H7 (cell line): ENCODE data around the gene OSBPL1A. TPM values are rescaled to one million over a fixed set of nuclear protein-coding genes. Genes with fewer than 3 reads are reported as not detected.

Experiments used
- DNase-seq: peaks from one replicate; pipeline ENCODE4 v3.0.0; 2012
- H3K27me3 ChIP-seq: 2 replicates; pipeline ENCODE4 v1.6.0; 2011; ENCODE audit warnings: mild to moderate bottlenecking, low read length; ENCODE audit not compliant: control insufficient read depth, insufficient read depth
- H3K36me3 ChIP-seq: replicated peaks from 2 replicates; pipeline ENCODE4 v1.5.1; 2011; ENCODE audit warnings: low read length; ENCODE audit not compliant: control insufficient read depth, insufficient read depth
- H3K4me3 ChIP-seq: 2 replicates; pipeline ENCODE4 v1.5.1; 2011; ENCODE audit warnings: low read depth, mild to moderate bottlenecking, control low read depth, low read length, moderate library complexity; ENCODE audit not compliant: insufficient read depth
- total RNA-seq: library from RNA; depleted of rRNA; stranded (reverse); fragments of >200 nt; shearing (Covaris generic); gene quantifications from 2 replicates; pipeline ENCODE4 v1.2.3, GENCODE V29; 2014

The OSBPL1A gene
- total RNA-seq, 1 experiment from 2014 or later: 48.3 TPM

GRCh38 chr18:24196764-24197163 is 200.9 kb downstream of the OSBPL1A start:
- DNase-seq: no peak
- no peaks in the 10 kb centered on the region for H3K27me3 ChIP-seq
- no peaks in the 10 kb centered on the region for H3K36me3 ChIP-seq
- H3K4me3 ChIP-seq: no peak overlapping the region

- no peak for DNase-seq
- no peak overlapping the region for H3K4me3 ChIP-seq
- no peaks in the 10 kb centered on the region for H3K36me3 ChIP-seq
- no peaks in the 10 kb centered on the region for H3K27me3 ChIP-seq
Measured at GRCh38 chr18:24195296-24196053, 202.1 kb downstream of the OSBPL1A start.

GRCh38 chr18:24190590-24190989 is 207.0 kb downstream of the OSBPL1A start:
- Histone ChIP-seq H3K36me3 (no peaks in the 10 kb centered on the region), H3K27me3 (no peaks in the 10 kb centered on the region), H3K4me3 (no peak overlapping the region)
- no peak for DNase-seq

- DNase-seq: no peak
- no peaks in the 10 kb centered on the region for H3K27me3 ChIP-seq
- H3K4me3 ChIP-seq: no peak overlapping the region
- H3K36me3 ChIP-seq: no peaks in the 10 kb centered on the region
Measured at GRCh38 chr18:24189664-24190346, 207.8 kb downstream of the OSBPL1A start.

- no peak for DNase-seq
- H3K4me3 ChIP-seq: no peak overlapping the region
- H3K36me3 ChIP-seq: no peaks in the 10 kb centered on the region
- H3K27me3 ChIP-seq: no peaks in the 10 kb centered on the region
Measured at GRCh38 chr18:24189007-24189528, 208.6 kb downstream of the OSBPL1A start.

GRCh38 chr18:24188120-24188519 is 209.5 kb downstream of the OSBPL1A start:
- no peaks in the 10 kb centered on the region for H3K36me3 ChIP-seq
- no peak overlapping the region for H3K4me3 ChIP-seq
- no peaks in the 10 kb centered on the region for H3K27me3 ChIP-seq
- no peak for DNase-seq

GRCh38 chr18:24187689-24188088 is 209.9 kb downstream of the OSBPL1A start:
- DNase-seq: no peak
- no peaks in the 10 kb centered on the region for H3K27me3 ChIP-seq
- H3K4me3 ChIP-seq: no peak overlapping the region

GRCh38 chr18:24187049-24187448 is 210.6 kb downstream of the OSBPL1A start:
- Histone ChIP-seq H3K36me3 (no peaks in the 10 kb centered on the region), H3K27me3 (no peaks in the 10 kb centered on the region), H3K4me3 (no peak overlapping the region)
- no peak for DNase-seq

More at GRCh38 chr18:24187689-24188088, 209.9 kb downstream of the OSBPL1A start:
- H3K36me3 ChIP-seq: no peaks in the 10 kb centered on the region

GRCh38 chr18:24185805-24186204 is 211.8 kb downstream of the OSBPL1A start:
- Histone ChIP-seq H3K4me3 (no peak overlapping the region), H3K27me3 (no peaks in the 10 kb centered on the region), H3K36me3 (no peaks in the 10 kb centered on the region)
- no peak for DNase-seq

GRCh38 chr18:24181806-24182205 is 215.8 kb downstream of the OSBPL1A start:
- H3K27me3 ChIP-seq: no peaks in the 10 kb centered on the region
- no peak overlapping the region for H3K4me3 ChIP-seq
- H3K36me3 ChIP-seq: no peaks in the 10 kb centered on the region
- no peak for DNase-seq

- no peaks in the 10 kb centered on the region for H3K27me3 ChIP-seq
- no peak for DNase-seq
- no peaks in the 10 kb centered on the region for H3K36me3 ChIP-seq
- no peak overlapping the region for H3K4me3 ChIP-seq
Measured at GRCh38 chr18:24180048-24180447, 217.6 kb downstream of the OSBPL1A start.

GRCh38 chr18:24177499-24178133 is 220.0 kb downstream of the OSBPL1A start:
- no peak for DNase-seq
- no peak overlapping the region for H3K4me3 ChIP-seq
- no peaks in the 10 kb centered on the region for H3K27me3 ChIP-seq
- H3K36me3 ChIP-seq: no peaks in the 10 kb centered on the region

GRCh38 chr18:24176727-24177416 is 220.8 kb downstream of the OSBPL1A start:
- H3K36me3 ChIP-seq: no peaks in the 10 kb centered on the region
- H3K27me3 ChIP-seq: no peaks in the 10 kb centered on the region
- H3K4me3 ChIP-seq: no peak overlapping the region
- peak; percentile 83 for DNase-seq

- Histone ChIP-seq H3K36me3 (no peaks in the 10 kb centered on the region), H3K27me3 (no peaks in the 10 kb centered on the region), H3K4me3 (no peak overlapping the region)
- DNase-seq: no peak
Measured at GRCh38 chr18:24173997-24174396, 223.6 kb downstream of the OSBPL1A start.
